ENCODE data around the gene FAM174C.

Gene FAM174C

GRCh38 chr19:1296575-1297271, 21.4 kb downstream of the FAM174C start:
- Histone ChIP-seq H3K9ac (ENCODE audit: low read length) (no peak overlapping the region), H3K27me3 (ENCODE audit: low read depth, low read length) (peaks cover 17% of the 10 kb centered on the region), H4K20me1 (ENCODE audit: insufficient read depth, low read length) (no peaks in the 10 kb centered on the region), H3K79me2 (ENCODE audit: low read length) (no peaks in the 10 kb centered on the region), H3K27ac (ENCODE audit: low read length) (no peak overlapping the region), H3K9me3 (ENCODE audit: insufficient read depth, low read length) (no peaks in the 10 kb centered on the region), H3K4me3 (ENCODE audit: low read length) (no peak overlapping the region), H2AFZ (ENCODE audit: low read depth, low read length) (no peak overlapping the region), H3K4me1 (ENCODE audit: low read length) (peaks cover 14% of the 10 kb centered on the region), H3K4me2 (ENCODE audit: low read length) (no peak overlapping the region), H3K36me3 (replicated peaks; ENCODE audit: low read depth, low read length) (no peaks in the 10 kb centered on the region)
- TF ChIP-seq EZH2phosphoT487 (IDR thresholded peaks at IDR 0.05; ENCODE audit: low read depth): no peak
- TF ChIP-seq, protein P1, sequence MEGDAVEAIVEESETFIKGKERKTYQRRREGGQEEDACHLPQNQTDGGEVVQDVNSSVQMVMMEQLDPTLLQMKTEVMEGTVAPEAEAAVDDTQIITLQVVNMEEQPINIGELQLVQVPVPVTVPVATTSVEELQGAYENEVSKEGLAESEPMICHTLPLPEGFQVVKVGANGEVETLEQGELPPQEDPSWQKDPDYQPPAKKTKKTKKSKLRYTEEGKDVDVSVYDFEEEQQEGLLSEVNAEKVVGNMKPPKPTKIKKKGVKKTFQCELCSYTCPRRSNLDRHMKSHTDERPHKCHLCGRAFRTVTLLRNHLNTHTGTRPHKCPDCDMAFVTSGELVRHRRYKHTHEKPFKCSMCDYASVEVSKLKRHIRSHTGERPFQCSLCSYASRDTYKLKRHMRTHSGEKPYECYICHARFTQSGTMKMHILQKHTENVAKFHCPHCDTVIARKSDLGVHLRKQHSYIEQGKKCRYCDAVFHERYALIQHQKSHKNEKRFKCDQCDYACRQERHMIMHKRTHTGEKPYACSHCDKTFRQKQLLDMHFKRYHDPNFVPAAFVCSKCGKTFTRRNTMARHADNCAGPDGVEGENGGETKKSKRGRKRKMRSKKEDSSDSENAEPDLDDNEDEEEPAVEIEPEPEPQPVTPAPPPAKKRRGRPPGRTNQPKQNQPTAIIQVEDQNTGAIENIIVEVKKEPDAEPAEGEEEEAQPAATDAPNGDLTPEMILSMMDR (IDR thresholded peaks at IDR 0.05; ENCODE audit: low read depth, low read length): no peak

DNA sequence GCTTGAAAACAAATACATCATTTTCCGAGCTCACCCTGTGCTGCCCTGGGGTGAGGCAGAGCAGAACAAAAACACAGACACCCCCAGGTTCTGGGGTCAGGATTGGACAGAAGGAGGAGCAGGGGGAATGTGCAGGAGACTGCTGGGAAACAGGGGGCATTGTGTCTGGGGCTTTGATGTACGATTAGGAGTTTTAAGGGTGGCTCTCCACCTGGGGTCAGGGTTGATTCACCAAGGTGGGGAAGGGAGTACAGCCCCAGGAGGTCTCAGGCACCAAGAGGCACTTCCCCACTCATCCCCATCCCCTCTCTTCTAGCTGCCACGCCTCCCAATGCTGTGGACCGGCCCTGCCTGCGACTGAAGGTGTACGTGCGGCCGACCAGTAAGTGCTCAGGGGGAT, 22.9 kb downstream of the FAM174C start:
- Histone ChIP-seq H3K27ac (ENCODE audit: low read length) (no peak overlapping the region), H3K4me1 (ENCODE audit: low read length) (no peaks in the 10 kb centered on the region; the same call in 1 of the 2 replicates), H4K20me1 (ENCODE audit: insufficient read depth, low read length) (no peaks in the 10 kb centered on the region), H3K9ac (ENCODE audit: low read length) (no peak overlapping the region), H3K27me3 (ENCODE audit: low read depth, low read length) (peaks cover 15% of the 10 kb centered on the region), H3K4me3 (ENCODE audit: low read length) (no peak overlapping the region), H2AFZ (ENCODE audit: low read depth, low read length) (no peak overlapping the region), H3K79me2 (ENCODE audit: low read length) (no peaks in the 10 kb centered on the region), H3K9me3 (ENCODE audit: insufficient read depth, low read length) (no peaks in the 10 kb centered on the region), H3K4me2 (ENCODE audit: low read length) (no peak overlapping the region), H3K36me3 (replicated peaks; ENCODE audit: low read depth, low read length) (no peaks in the 10 kb centered on the region)
- TF ChIP-seq EZH2phosphoT487 (IDR thresholded peaks at IDR 0.05; ENCODE audit: low read depth): no peak
- TF ChIP-seq, protein P1 (IDR thresholded peaks at IDR 0.05; ENCODE audit: low read depth, low read length): no peak

DNA sequence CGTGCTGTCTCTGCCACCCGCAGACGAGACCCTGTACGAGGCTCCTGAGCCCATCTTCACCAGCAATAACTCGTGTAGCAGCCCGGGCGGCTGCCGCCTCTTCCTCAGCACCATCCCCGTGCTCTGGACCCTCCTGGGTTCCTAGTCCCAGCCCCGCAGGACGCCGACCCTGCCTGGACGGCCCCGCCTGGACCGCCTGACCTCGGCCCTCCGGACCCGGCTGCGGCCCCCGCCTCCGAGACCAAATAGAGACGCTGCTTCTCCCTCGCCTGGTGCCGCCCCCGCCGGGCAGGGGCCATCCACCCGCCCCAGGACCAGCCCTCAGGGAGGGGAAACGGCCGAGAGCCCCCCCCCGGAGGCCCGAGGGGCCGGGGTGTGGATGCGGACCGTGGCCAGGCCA, 24.5 kb downstream of the FAM174C start:
- H3K4me2 ChIP-seq (ENCODE audit: low read length): no peak overlapping the region
- TF ChIP-seq, protein P1 (IDR thresholded peaks at IDR 0.05; ENCODE audit: low read depth, low read length): no peak
- TF ChIP-seq EZH2phosphoT487 (IDR thresholded peaks at IDR 0.05; ENCODE audit: low read depth): no peak
- no peak overlapping the region for H3K27ac ChIP-seq (ENCODE audit: low read length)
- no peaks in the 10 kb centered on the region for H4K20me1 ChIP-seq (ENCODE audit: insufficient read depth, low read length)
- no peak overlapping the region for H3K9ac ChIP-seq (ENCODE audit: low read length)
- no peak overlapping the region for H2AFZ ChIP-seq (ENCODE audit: low read depth, low read length)
- no peaks in the 10 kb centered on the region for H3K9me3 ChIP-seq (ENCODE audit: insufficient read depth, low read length)
- no peaks in the 10 kb centered on the region for H3K4me1 ChIP-seq (ENCODE audit: low read length)
- H3K27me3 ChIP-seq (ENCODE audit: low read depth, low read length): peaks cover 3% of the 10 kb centered on the region; the same call in 1 of the 2 replicates
- H3K36me3 ChIP-seq (replicated peaks; ENCODE audit: low read depth, low read length): no peaks in the 10 kb centered on the region
- no peaks in the 10 kb centered on the region for H3K79me2 ChIP-seq (ENCODE audit: low read length)
- H3K4me3 ChIP-seq (ENCODE audit: low read length): no peak overlapping the region

DNA sequence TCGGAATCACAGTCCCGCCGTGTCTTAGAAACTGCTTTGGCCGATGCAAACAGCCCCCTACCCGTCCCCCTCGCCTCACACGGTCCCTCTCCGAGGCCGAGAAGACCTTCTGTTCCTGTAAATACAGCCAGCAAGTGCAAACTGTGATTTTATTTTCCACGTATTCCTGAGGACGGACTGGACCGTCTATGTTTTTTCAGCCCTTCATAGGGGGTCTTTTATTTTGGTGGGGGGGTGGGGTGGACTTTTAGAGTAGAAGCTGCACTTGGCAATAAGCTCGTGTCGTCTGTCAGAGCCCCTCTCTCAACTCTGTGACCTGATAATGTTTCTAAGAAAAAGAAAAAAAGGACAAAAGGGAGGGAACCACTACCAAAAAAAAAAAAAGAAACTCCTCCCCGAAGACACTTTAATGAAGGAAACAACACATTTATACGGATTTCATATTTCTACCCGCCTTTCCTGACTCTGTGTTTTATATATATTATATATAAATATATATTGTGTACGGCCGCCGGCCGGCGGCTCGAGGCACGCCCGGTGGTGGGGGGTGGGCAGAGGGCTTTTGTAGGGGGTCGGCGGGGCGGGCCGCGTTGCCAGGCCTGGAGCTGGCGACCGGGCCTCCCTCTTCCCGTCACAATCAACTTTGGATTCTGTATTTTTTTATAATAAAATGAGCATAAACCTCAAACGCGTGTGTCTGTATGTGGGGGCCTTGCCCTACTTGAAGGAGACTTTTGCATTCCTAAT, 25.6 kb downstream of the FAM174C start:
- no peaks in the 10 kb centered on the region for H3K79me2 ChIP-seq (ENCODE audit: low read length)
- H3K9ac ChIP-seq (ENCODE audit: low read length): no peak overlapping the region
- no peaks in the 10 kb centered on the region for H4K20me1 ChIP-seq (ENCODE audit: insufficient read depth, low read length)
- H3K9me3 ChIP-seq (ENCODE audit: insufficient read depth, low read length): no peaks in the 10 kb centered on the region
- no peaks in the 10 kb centered on the region for H3K4me1 ChIP-seq (ENCODE audit: low read length)
- H2AFZ ChIP-seq (ENCODE audit: low read depth, low read length): no peak overlapping the region
- H3K27me3 ChIP-seq (ENCODE audit: low read depth, low read length): 0 out of 2 replicates have a peak, but pooled peaks cover 3% of the 10 kb centered on the region
- H3K4me3 ChIP-seq (ENCODE audit: low read length): no peak overlapping the region
- no peak overlapping the region for H3K4me2 ChIP-seq (ENCODE audit: low read length)
- H3K27ac ChIP-seq (ENCODE audit: low read length): no peak overlapping the region
- TF ChIP-seq, protein P1 (IDR thresholded peaks at IDR 0.05; ENCODE audit: low read depth, low read length): no peak
- no peak for TF ChIP-seq EZH2phosphoT487 (IDR thresholded peaks at IDR 0.05; ENCODE audit: low read depth)
- no peaks in the 10 kb centered on the region for H3K36me3 ChIP-seq (replicated peaks; ENCODE audit: low read depth, low read length)

All from OCI-LY3 (cell line).